Measurements from ENCODE around the gene PPP1R15A. TPM values are rescaled to one million over a fixed set of nuclear protein-coding genes. Genes with fewer than 3 reads are reported as not detected.
"Not testable (repeated sequence)": the region's sequence is repeated elsewhere in the genome, so short reads cannot be mapped to it uniquely, and the experiment has no call there.

Gene PPP1R15A
- polyA plus RNA-seq, 10 donors = 44.3 to 79.0 (median 62.4) TPM

DNA sequence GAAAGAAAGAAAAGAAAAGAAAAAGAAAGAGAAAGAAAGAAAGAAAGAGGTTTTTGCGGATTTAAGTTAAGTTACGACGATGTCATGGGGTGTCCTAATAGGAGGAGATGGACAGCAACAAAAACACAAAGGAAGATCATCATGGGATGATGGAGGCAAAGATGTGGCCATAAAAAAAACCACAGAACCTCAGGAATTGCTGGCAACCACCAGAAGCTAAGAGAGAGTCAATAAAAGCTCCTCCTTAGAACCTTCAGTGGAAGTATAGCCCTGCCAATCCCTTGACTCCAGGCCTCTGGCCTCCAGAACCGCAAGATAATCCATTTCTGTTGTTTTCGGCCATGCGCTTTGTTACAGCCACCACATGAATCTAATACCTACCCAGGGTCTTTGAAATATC, 15.3 kb upstream of the PPP1R15A start:
- no peak for DNase-seq

DNA sequence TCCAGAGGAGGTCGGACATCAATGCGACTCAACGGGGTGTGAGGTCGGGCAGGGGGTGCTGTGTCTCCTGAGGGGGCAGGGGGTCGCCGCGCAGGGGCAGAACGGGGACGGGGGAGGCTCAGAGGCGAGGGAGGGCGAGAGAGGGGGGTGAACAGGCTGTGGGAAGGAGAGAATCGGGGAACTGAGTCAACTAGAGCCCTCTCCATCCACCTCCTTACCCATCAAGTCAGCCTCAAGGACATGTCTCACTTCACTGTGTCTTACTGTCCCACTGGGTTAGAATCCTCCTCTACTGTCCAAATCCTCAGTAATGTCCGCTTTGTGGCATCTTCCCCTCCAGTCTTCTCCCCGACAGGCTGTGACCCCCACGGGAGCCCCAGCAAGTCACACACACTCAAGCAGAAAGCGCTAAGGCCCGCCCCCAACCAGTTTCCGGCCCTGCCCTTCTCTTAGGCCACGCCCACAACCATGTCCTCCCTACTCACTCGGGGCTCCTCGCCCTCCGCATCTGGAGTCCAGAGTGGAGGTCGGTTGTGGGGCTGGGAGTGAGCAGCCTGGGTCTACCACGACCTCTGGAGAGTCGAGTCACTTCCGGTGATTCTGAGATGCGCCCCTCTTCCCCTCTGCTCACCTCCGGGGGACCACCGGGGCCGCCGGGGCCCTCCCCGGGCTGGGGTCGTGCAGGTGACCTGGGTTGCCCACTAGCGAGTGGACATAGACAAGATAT, 13.1 kb upstream of the PPP1R15A start:
- peak in 1 of 3 donors; percentile 35 for DNase-seq

GRCh38 chr19:48859711-48860572, 12.3 kb upstream of the PPP1R15A start:
- DNase-seq = no peak

- no peak for DNase-seq
Measured at GRCh38 chr19:48861313-48861712, 10.9 kb upstream of the PPP1R15A start.

DNA sequence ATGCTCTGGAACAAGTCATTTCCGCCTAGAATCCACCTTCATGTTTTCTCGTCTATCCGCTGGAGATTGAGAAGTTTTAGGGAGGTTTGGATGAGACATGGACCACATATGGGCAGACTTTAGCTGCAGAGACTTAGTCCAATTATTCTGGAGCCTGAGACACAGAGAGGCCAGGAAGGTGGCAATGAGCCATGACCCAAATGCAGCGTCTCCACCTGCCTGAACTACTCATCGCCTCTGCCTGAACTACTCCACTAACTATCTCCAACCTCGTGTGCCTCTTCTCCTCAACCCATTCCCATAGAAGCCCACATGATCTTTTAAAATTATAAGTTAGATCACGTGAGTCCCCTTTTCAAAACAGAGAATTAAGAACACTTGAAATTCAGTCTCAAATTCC, 9.4 kb upstream of the PPP1R15A start:
- DNase-seq = no peak

DNA sequence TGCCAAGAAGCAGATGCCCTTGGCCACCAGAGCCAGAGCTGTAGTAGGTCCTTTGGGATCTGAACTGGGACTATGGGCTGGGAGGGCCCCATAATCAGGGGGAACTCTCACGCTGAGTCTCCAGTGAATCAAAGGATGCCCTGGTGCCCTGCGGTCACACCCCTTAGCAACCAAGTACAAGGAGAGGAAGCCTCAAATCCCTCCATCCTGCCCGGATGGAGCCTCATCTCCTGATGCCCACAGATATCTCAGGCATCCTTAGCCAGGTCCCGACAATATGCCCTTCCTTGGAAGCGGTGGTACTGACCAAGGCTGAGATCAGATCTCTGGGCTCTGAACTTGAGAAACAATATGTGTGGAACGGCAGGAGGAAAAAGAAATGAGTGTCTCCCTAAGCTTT, 5.5 kb upstream of the PPP1R15A start:
- DNase-seq = no peak

DNA sequence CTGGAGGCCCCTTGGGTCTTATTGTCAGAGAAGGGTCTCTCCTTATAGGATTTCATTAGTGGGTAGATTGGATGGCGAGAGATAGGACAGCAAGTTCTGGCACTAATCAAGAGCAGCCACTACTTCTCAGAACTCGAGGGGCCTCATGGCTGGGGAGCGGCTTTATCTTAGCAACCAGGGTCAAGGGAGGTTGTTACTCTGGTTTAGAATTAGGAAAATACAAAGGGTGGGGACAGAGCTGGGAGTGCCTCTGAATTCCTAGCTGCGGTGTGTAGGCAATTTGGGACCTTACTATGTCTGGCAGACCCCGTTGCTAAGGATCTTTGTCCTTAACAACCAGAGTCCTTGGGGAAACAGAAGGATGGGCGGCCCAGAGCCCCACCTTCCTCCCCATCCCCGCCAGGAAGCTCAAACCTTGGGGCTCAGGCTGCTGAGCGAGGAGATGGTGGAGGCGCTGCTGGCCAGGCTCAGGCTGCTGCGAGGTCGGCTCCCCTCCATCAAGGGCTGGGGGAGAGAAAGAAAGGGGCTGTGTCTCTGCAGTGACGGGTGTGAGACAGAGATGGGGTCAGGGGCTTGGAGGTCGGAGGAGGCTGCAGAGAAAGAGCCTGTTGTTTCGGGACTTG, 5.0 kb upstream of the PPP1R15A start:
- peak in 2 of 3 donors; percentile 68 to 82 for DNase-seq

DNA sequence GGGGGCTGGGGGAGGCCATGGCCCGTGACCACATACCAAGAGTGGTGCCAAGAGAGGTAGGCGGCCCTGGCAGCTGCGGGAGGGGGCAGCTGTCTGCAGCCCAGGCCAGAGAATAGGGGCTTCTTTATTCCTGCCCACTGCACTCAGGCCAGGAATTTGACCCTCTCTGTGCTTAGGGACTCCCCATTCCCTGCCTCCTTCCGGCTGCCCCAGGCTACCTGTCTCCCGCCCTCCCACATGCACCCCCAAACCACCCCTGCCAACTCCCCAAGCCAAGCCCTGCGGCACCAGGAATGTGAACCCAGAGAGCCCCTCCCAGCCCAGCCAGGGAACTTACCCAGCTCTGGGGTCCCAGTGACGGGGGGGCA, 4.5 kb upstream of the PPP1R15A start:
- DNase-seq = no peak

- DNase-seq = peak; percentile 52 to 90 (median 85)
Measured at GRCh38 chr19:48868114-48868886, 3.9 kb upstream of the PPP1R15A start, which contains the start of gene PLEKHA4. Gene PLEKHA4, minus strand, starts transcription at chr19:48868617. Its CDS starts 997 bp downstream, at chr19:48867620.

GRCh38 chr19:48870048-48870447, 2.2 kb upstream of the PPP1R15A start:
- no peak for DNase-seq

GRCh38 chr19:48871471-48872181, 595 bp upstream of the PPP1R15A start:
- not testable (repeated sequence) for DNase-seq

DNA sequence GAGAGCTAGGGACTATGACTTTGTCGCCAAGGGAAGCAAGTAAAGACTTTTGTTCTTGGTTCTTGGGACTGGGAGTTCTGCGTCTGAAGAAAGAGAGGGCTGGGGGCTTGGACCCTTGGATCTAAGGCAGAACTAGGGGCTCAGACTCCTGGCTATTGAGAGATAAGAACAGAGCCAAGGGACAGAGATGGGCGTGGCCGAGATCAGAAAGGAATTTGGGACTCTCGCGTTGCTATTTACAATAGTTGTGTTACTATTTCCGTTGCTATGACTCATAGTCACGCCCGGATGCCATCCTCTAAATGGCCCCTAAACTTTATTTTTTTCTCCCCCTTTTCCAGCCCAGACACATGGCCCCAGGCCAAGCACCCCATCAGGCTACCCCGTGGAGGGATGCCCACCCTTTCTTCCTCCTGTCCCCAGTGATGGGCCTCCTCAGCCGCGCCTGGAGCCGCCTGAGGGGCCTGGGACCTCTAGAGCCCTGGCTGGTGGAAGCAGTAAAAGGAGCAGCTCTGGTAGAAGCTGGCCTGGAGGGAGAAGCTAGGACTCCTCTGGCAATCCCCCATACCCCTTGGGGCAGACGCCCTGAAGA, 759 bp downstream of the PPP1R15A start:
- DNase-seq = peak; percentile 89 to 95 (median 94)

DNA sequence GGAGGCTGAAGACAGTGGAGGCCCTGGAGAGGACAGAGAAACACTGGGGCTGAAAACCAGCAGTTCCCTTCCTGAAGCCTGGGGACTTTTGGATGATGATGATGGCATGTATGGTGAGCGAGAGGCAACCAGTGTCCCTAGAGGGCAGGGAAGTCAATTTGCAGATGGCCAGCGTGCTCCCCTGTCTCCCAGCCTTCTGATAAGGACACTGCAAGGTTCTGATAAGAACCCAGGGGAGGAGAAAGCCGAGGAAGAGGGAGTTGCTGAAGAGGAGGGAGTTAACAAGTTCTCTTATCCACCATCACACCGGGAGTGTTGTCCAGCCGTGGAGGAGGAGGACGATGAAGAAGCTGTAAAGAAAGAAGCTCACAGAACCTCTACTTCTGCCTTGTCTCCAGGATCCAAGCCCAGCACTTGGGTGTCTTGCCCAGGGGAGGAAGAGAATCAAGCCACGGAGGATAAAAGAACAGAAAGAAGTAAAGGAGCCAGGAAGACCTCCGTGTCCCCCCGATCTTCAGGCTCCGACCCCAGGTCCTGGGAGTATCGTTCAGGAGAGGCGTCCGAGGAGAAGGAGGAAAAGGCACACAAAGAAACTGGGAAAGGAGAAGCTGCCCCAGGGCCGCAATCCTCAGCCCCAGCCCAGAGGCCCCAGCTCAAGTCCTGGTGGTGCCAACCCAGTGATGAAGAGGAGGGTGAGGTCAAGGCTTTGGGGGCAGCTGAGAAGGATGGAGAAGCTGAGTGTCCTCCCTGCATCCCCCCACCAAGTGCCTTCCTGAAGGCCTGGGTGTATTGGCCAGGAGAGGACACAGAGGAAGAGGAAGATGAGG, 1.5 kb downstream of the PPP1R15A start:
- DNase-seq = peak in 1 of 3 donors; percentile 45

GRCh38 chr19:48874303-48875135, 2.3 kb downstream of the PPP1R15A start:
- peak in 2 of 3 donors; percentile 53 to 55 for DNase-seq

GRCh38 chr19:48876043-48876981, 4.1 kb downstream of the PPP1R15A start:
- not testable (repeated sequence) for DNase-seq

GRCh38 chr19:48877855-48878195, 5.6 kb downstream of the PPP1R15A start:
- DNase-seq = no peak

- no peak for DNase-seq
Measured at GRCh38 chr19:48878196-48879024, 6.2 kb downstream of the PPP1R15A start.
